Left hindlimb (tissue), 1 donor: ENCODE results near the gene CHST2.
"Not testable (repeated sequence)": the region's sequence is repeated elsewhere in the genome, so short reads cannot be mapped to it uniquely, and the experiment has no call there.

Experiments
- DNase-seq: peaks from one replicate; pipeline ENCODE4 v3.0.0-alpha.2; 2018

CHST2 gene

DNA sequence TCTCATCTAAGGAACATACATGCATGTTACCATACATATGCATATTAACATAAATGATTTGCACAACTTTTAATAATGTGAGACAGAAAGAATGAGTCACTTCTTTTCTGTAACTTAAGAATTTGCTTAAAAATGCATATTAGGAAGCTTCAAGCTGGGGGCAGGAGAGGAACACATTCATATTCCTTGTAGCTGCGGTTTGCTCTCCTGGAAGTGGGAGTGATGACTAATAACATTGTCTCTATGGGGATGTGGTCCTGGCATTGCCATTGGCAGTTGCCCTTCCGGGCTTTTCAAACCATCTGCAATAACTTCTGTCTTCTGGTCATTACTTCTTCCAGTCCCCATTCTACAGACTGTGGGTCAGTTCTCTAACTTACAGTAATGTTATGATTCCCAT, 15.6 kb downstream of the CHST2 start:
- no peak for DNase-seq

- DNase-seq = no peak
These were observed 18.0 kb downstream of the CHST2 start for GRCh38 chr3:143137435-143138036.

DNA sequence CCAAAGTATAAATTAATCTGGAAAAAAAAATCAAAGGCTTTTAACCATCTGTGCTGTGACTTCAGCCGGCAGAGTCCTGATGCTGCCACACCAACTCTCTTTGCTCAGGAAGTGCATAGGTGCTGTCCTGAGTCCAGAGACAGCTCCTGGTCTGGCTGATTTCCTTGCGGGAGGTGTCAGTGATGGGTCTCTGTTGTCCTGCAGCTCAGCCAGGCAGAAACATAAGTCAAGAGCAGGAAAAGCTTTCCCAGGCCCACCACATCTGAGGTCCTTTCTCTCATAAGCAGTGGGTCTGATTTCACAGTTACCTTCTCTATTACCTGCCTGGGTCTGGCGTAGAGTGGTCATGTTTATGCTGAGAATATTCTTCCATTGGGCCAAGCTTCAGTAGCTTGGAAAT, 19.4 kb downstream of the CHST2 start:
- no peak for DNase-seq

- DNase-seq = peak; percentile 49
These were observed 20.2 kb downstream of the CHST2 start for GRCh38 chr3:143139762-143140161.

- no peak for DNase-seq
These were observed 21.0 kb downstream of the CHST2 start for GRCh38 chr3:143140550-143140949.

DNA sequence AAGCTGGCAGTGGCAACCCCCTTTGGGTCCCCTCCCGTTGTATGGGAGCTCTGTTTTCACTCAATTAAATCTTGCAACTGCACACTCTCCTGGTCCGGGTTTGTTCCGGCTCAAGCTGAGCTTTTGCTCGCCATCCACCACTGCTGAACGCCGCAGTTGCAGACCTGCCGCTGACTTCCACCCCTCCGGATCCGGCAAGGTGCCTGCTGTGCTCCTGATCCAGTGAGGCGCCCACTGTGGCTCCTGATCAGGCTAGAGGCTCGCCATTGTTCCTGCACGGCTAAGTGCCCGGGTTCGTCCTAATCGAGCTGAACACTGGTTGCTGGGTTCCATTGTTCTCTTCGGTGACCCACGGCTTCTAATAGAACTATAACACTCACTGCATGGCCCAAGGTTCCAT, 22.8 kb downstream of the CHST2 start:
- no peak for DNase-seq

DNA sequence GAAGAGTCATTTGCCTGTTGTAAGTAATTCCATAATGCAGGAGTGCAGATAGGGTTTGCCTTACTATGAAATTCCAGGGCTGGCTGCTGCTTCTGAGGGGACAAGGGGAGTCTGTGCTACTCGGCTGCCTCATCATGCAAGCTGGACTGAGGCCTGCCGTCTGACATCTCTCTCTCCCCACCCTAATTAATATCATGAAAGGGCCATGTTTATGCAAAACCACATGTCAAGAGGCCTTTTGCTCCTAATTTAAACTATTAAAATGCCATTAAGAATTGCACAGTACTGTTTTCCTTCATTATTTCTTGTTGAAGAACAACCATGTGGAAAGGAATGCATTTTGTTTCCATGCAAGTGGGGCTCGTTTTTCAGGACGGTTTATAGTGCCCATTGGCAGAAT, 26.3 kb downstream of the CHST2 start:
- DNase-seq = no peak

- no peak for DNase-seq
These were observed 27.1 kb downstream of the CHST2 start for GRCh38 chr3:143146486-143147274.

GRCh38 chr3:143147707-143148106, 28.1 kb downstream of the CHST2 start:
- DNase-seq = no peak

GRCh38 chr3:143150071-143150470, 30.5 kb downstream of the CHST2 start:
- DNase-seq = no peak

- peak; percentile 86 for DNase-seq
These were observed 31.6 kb downstream of the CHST2 start for GRCh38 chr3:143151004-143151731.

GRCh38 chr3:143152043-143152442, 32.5 kb downstream of the CHST2 start:
- DNase-seq = no peak

DNA sequence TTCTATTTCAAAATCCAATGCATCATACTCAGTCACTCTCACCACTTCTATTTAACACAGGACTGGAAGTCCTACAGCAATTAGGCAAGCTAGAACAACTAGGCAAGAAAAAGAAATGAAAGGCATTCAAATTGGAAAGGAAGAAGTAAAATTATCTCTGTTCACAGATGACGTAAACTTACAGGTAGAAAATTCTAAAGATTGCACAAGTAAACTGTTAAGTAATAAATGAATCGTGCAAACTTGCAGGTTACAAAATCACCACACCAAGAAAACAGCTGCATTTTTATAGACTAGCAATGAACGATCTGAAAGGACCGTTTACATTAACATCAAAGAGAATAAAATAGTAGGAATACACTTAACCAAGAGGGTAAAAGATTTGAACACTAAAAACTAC, 36.2 kb downstream of the CHST2 start:
- no peak for DNase-seq

DNA sequence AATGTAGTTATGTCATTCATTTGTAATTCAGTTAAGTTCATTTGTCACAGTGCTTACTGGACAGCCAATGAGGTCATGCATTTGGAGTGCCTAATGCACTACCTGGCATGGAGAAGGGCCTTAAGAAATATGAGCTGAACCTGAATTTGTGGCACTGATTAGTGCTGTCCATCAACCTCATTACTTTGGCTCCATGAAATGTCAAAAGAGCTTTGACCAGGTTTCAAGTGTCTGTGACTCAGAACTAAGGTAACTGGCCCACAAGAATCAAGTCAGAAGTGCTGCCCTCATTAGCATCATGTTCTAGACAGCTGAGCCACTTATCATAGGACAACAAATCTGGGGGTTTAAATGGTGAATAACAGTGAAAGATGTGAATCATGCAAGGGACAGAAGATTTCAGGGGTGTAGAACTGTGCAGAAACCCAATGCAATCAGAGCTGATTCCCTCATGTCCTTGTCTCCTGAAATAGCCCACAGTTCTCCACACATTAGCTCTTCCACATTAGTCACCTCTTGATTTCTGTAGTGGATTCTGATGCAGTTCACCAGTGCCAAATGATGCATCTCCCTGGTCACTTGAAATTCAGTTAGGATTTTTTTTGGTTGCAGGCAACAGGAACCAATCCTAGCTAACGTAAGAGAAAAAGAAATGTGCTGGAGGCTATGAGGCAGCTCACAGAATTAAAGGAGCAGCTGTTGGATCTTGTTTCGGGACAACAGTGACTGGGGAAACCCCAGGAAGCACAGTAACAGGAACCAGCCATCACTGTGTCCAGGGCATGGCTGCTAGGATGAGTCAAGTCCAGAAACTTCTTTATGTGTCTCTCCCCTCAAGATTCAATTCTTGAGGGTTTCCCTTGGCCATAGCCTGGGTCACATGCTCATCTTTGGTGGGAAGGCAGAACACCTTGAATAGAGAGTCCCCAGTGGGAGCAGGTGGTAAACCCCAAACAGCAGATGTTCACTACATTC, 38.7 kb downstream of the CHST2 start:
- DNase-seq = no peak

- peak; percentile 63 for DNase-seq
These were observed 40.9 kb downstream of the CHST2 start for GRCh38 chr3:143160437-143160836.

GRCh38 chr3:143163562-143164100, 44.1 kb downstream of the CHST2 start:
- DNase-seq = no peak

DNA sequence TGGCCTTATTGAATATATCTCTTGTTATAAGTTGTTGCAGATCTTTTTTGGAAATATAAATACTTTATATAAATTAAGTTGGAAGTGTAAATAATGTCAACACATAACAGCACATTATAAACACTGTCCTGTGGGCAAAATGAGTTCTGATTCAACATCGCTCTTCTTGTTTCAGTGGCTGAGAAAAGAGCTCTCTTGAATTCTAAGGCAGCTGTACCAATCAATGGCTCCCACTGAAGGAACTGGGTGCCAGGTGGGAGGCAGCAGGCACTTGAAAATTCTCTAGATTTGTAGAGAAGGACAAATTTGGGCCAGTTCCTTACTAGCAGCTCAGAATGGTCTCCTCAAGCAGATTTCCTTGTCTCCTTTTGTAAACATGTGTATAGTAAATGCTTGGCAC, 45.6 kb downstream of the CHST2 start:
- DNase-seq = no peak

DNA sequence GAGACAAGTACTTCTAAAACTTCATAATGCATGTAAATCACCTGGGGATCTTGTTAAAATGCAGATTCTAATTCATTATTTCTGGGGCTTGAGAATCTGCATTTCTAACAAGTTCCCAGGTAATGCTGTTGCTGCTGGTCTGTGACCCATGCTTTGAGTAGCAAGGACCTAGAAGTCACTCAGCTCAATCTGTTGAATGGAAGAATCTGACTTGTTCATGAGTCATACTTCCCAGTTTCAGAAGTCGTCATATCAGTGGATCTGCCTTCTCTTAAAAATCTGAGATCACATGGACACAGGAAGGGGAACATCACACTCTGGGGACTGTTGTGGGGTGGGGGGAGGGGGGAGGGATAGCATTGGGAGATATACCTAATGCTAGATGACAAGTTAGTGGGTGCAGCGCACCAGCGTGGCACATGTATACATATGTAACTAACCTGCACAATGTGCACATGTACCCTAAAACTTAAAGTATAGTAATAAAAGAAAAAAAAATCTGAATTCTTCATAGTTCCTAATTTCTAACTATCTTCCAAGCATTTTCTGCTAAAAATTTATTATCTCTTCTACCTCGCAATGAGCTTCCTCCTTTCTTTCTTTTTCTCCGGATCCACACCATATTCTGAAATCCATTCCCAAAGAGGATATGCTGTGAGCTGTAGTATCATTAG, 46.2 kb downstream of the CHST2 start:
- DNase-seq = not testable (repeated sequence)

GRCh38 chr3:143166376-143166775, 46.8 kb downstream of the CHST2 start:
- DNase-seq = no peak

- no peak for DNase-seq
These were observed 48.6 kb downstream of the CHST2 start for GRCh38 chr3:143167969-143168854.

DNA sequence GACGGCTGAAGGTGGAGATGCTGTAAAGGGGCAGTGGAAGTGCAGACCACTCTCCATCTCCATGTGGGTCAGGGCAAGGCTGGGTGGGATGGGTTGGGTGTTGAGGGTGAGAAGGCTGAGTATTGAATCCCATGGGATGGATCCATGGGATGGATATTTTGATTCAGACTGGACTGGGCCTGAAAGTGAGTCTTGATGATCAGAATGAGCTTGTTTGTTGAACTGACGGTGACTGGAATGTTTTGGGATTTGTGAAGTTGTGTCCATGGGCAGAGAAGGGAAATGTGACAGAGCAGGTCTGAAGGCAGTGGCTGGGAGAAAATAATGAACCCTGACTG, 49.3 kb downstream of the CHST2 start:
- DNase-seq = no peak
